DND-41 (cell line): Measurements from ENCODE around the gene OPCML.

Experiments
- ATAC-seq: fragments of 200-7000 bp; cut with Tn5 transposase; 3 replicates; pipeline ENCODE4 v1.9.1; 2021; ENCODE audit warnings: low read depth; ENCODE audit not compliant: insufficient read depth
- DNase-seq: peaks from one replicate; pipeline ENCODE4 v3.0.0-alpha.2; 2020
- H2AFZ ChIP-seq: 2 replicates; pipeline ENCODE4 v1.6.0; 2012; ENCODE audit warnings: low read depth, low read length
- H3K27ac ChIP-seq: 2 replicates; pipeline ENCODE4 v1.5.1; 2012; ENCODE audit warnings: low read length, inconsistent platforms
- H3K27me3 ChIP-seq: fragments of 200-600 bp; sonication (generic); 2 replicates; pipeline ENCODE4 v1.6.0; 2012; ENCODE audit warnings: low read length, mild to moderate bottlenecking, inconsistent platforms; ENCODE audit not compliant: insufficient read depth, poor library complexity
- H3K36me3 ChIP-seq: 2 replicates; pipeline ENCODE4 v1.5.1; 2012; ENCODE audit warnings: low read length, inconsistent platforms; ENCODE audit not compliant: insufficient read depth
- H3K4me1 ChIP-seq: 2 replicates; pipeline ENCODE4 v1.5.1; 2012; ENCODE audit warnings: mild to moderate bottlenecking, low read length; ENCODE audit not compliant: insufficient read depth
- H3K4me2 ChIP-seq: 2 replicates; pipeline ENCODE4 v1.6.0; 2012; ENCODE audit warnings: mild to moderate bottlenecking, moderate library complexity, low read length, inconsistent platforms; ENCODE audit not compliant: insufficient read depth
- H3K4me3 ChIP-seq, 2 experiments: fragments of 200-600 bp in 1 of 2; shearing (Covaris generic) in 1 of 2; 2 replicates each; pipeline ENCODE4 v1.5.1; 2012 to 2016; ENCODE audit warnings: inconsistent platforms in 2 of 2, low read length in 2 of 2, mild to moderate bottlenecking in 2 of 2, low read depth in 1 of 2, moderate library complexity in 1 of 2
- H3K79me2 ChIP-seq: 2 replicates; pipeline ENCODE4 v1.6.0; 2012; ENCODE audit warnings: low read length, inconsistent platforms; ENCODE audit not compliant: insufficient read depth
- H3K9ac ChIP-seq: 2 replicates; pipeline ENCODE4 v1.6.0; 2012; ENCODE audit warnings: low read depth, mild to moderate bottlenecking, inconsistent platforms, low read length, moderate library complexity
- H3K9me3 ChIP-seq: 2 replicates; pipeline ENCODE4 v1.5.1; 2012; ENCODE audit warnings: low read length, moderate library complexity, mild to moderate bottlenecking, inconsistent platforms; ENCODE audit not compliant: insufficient read depth, severe bottlenecking
- H4K20me1 ChIP-seq: 2 replicates; pipeline ENCODE4 v1.6.0; 2012; ENCODE audit warnings: low read length; ENCODE audit not compliant: insufficient read depth
- EZH2 ChIP-seq: IDR thresholded peaks from 3 replicates; pipeline ENCODE4 v1.6.1; 2012; ENCODE audit warnings: borderline replicate concordance, low read depth, mild to moderate bottlenecking, moderate library complexity, low read length, inconsistent platforms; ENCODE audit not compliant: severe bottlenecking
- TF ChIP-seq, protein P1 (sequence below): IDR thresholded peaks from 2 replicates; pipeline ENCODE4 v1.5.1; 2012; ENCODE audit warnings: borderline replicate concordance, low read length, moderate library complexity, mild to moderate bottlenecking; ENCODE audit not compliant: poor library complexity, severe bottlenecking; ENCODE audit errors: extremely low read depth

The OPCML gene

GRCh38 chr11:132972565-132972964 lies 559.7 kb downstream of the OPCML start:
- Histone ChIP-seq H3K4me3 (no peak overlapping the region), H3K36me3 (no peaks in the 10 kb centered on the region), H3K27me3 (peaks cover 2% of the 10 kb centered on the region), H3K9ac (no peak overlapping the region), H3K79me2 (no peaks in the 10 kb centered on the region), H2AFZ (no peak overlapping the region), H4K20me1 (no peaks in the 10 kb centered on the region), H3K9me3 (no peaks in the 10 kb centered on the region), H3K4me1 (no peaks in the 10 kb centered on the region), H3K4me2 (no peak overlapping the region), H3K27ac (no peak overlapping the region)
- ATAC-seq, result no peak
- no peak for DNase-seq
- TF ChIP-seq EZH2, result no peak
- TF ChIP-seq, protein P1, sequence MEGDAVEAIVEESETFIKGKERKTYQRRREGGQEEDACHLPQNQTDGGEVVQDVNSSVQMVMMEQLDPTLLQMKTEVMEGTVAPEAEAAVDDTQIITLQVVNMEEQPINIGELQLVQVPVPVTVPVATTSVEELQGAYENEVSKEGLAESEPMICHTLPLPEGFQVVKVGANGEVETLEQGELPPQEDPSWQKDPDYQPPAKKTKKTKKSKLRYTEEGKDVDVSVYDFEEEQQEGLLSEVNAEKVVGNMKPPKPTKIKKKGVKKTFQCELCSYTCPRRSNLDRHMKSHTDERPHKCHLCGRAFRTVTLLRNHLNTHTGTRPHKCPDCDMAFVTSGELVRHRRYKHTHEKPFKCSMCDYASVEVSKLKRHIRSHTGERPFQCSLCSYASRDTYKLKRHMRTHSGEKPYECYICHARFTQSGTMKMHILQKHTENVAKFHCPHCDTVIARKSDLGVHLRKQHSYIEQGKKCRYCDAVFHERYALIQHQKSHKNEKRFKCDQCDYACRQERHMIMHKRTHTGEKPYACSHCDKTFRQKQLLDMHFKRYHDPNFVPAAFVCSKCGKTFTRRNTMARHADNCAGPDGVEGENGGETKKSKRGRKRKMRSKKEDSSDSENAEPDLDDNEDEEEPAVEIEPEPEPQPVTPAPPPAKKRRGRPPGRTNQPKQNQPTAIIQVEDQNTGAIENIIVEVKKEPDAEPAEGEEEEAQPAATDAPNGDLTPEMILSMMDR, result no peak

GRCh38 chr11:132971351-132971750 lies 561.0 kb downstream of the OPCML start:
- no peak for ATAC-seq
- Histone ChIP-seq H4K20me1 (no peaks in the 10 kb centered on the region), H3K9me3 (no peaks in the 10 kb centered on the region)

DNA sequence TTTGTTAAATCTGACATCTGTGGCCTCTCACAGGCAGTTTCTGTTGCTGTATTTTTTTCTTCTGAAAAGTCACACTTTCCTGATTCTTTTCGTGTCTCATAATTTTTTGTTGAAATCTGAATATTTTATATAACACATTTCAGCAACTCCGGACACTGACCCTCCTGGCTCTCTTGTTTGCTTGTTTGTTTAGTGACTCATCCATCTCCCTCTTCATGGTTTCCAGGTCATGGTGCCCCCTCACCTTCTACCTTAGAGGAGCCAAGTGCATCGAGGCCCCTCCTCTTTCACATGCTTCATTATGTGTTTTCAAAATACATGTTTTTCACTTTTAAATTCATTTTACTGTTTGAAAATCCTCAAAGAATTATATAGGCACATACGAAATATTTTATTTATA lies 562.4 kb downstream of the OPCML start:
- Histone ChIP-seq H3K9me3 (no peaks in the 10 kb centered on the region), H3K9ac (no peak overlapping the region), H3K79me2 (no peaks in the 10 kb centered on the region), H3K36me3 (no peaks in the 10 kb centered on the region), H2AFZ (no peak overlapping the region), H3K27ac (no peak overlapping the region), H3K4me1 (no peaks in the 10 kb centered on the region), H3K4me2 (no peak overlapping the region), H4K20me1 (no peaks in the 10 kb centered on the region), H3K4me3 (no peak overlapping the region), H3K27me3 (peaks cover 2% of the 10 kb centered on the region)
- DNase-seq (no peak), ATAC-seq (no peak)
- no peak for TF ChIP-seq EZH2
- TF ChIP-seq, protein P1, result no peak

More at GRCh38 chr11:132971351-132971750, 561.0 kb downstream of the OPCML start:
- H3K27ac ChIP-seq, result no peak overlapping the region
- H3K4me2 ChIP-seq, result no peak overlapping the region
- no peak for TF ChIP-seq EZH2
- TF ChIP-seq, protein P1, result no peak
- H2AFZ ChIP-seq, result no peak overlapping the region
- H3K9ac ChIP-seq, result no peak overlapping the region
- H3K4me3 ChIP-seq, result no peak overlapping the region
- no peaks in the 10 kb centered on the region for H3K79me2 ChIP-seq
- H3K4me1 ChIP-seq, result no peaks in the 10 kb centered on the region
- H3K27me3 ChIP-seq, result peaks cover 2% of the 10 kb centered on the region
- DNase-seq, result no peak
- no peaks in the 10 kb centered on the region for H3K36me3 ChIP-seq

DNA sequence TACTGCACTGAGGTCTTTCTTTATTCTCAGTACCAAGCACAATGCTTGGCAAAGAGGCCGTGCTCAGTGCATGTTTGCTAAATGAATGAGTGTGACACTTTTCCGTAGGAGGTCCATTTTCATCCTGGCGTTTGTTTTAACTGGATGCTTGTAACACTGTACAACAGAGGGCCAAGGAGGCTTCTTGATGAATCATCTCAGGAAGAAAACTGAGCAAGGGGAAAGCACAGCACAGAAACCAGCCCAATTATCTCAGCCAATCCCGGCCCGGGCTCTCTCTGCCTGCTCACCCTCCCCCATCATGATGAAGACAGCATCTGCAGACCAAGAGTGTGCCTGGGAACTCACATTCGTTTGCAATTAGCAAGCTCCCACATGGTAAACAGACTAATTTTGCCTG lies 570.3 kb downstream of the OPCML start:
- peaks cover 7% of the 10 kb centered on the region for H3K27me3 ChIP-seq
- no peak overlapping the region for H2AFZ ChIP-seq
- no peak for DNase-seq
- H3K9ac ChIP-seq, result no peak overlapping the region
- H4K20me1 ChIP-seq, result no peaks in the 10 kb centered on the region
- no peak for TF ChIP-seq EZH2
- TF ChIP-seq, protein P1, result no peak
- H3K27ac ChIP-seq, result no peak overlapping the region
- H3K36me3 ChIP-seq, result no peaks in the 10 kb centered on the region
- H3K4me2 ChIP-seq, result no peak overlapping the region
- no peaks in the 10 kb centered on the region for H3K4me1 ChIP-seq
- H3K4me3 ChIP-seq, result no peak overlapping the region
- no peak for ATAC-seq
- no peaks in the 10 kb centered on the region for H3K79me2 ChIP-seq
- no peaks in the 10 kb centered on the region for H3K9me3 ChIP-seq
